GM12891 (cell line): Measurements from ENCODE around the gene ARHGEF4.

Source experiments
- DNase-seq: peaks from one replicate; pipeline ENCODE4 v3.0.0; 2011; ENCODE audit warnings: low spot score; ENCODE audit not compliant: insufficient read length
- FAIRE-seq: peaks from 2 replicates; lab custom pipeline; 2011; peaks lifted over from hg19 to GRCh38; lab: Jason Lieb, UNC
- PAX5 ChIP-seq: IDR thresholded peaks from 2 replicates; pipeline ENCODE4 v1.6.1; 2011; ENCODE audit warnings: low read length, moderate library complexity, mild to moderate bottlenecking; ENCODE audit not compliant: insufficient read depth, severe bottlenecking
- POLR2A ChIP-seq: IDR thresholded peaks from 2 replicates; pipeline ENCODE4 v1.6.1; 2011; ENCODE audit warnings: low read depth, low read length, control low read depth
- POLR2AphosphoS5 ChIP-seq: IDR thresholded peaks from 2 replicates; pipeline ENCODE4 v1.6.1; 2011; ENCODE audit warnings: low read depth, low read length, control low read depth
- POU2F2 ChIP-seq: IDR thresholded peaks from 2 replicates; pipeline ENCODE4 v1.6.1; 2011; ENCODE audit warnings: low read depth, mild to moderate bottlenecking, control low read depth, low read length, moderate library complexity
- SPI1 ChIP-seq: IDR thresholded peaks from 2 replicates; pipeline ENCODE4 v1.6.1; 2011; ENCODE audit warnings: low read depth, low read length, control low read depth
- TAF1 ChIP-seq: IDR thresholded peaks from 2 replicates; pipeline ENCODE4 v1.6.1; 2011; ENCODE audit warnings: low read depth, low read length, control low read depth

The ARHGEF4 gene

GRCh38 chr2:130920415-130921163, 83.9 kb downstream of the ARHGEF4 start:
- no peak for TF ChIP-seq TAF1
- TF ChIP-seq POLR2A = no peak
- no peak for TF ChIP-seq POU2F2
- TF ChIP-seq SPI1 = no peak
- DNase-seq (no peak), FAIRE-seq (no peak)

GRCh38 chr2:130921164-130921476, 84.4 kb downstream of the ARHGEF4 start:
- no peak for TF ChIP-seq TAF1
- TF ChIP-seq POLR2A = no peak
- no peak for TF ChIP-seq SPI1
- no peak for TF ChIP-seq POLR2AphosphoS5
- no peak for TF ChIP-seq PAX5
- TF ChIP-seq POU2F2 = no peak
- FAIRE-seq = no peak
- DNase-seq = no peak

- no peak for TF ChIP-seq POLR2AphosphoS5
- no peak for TF ChIP-seq SPI1
- TF ChIP-seq TAF1 = no peak
- no peak for TF ChIP-seq POU2F2
- no peak for TF ChIP-seq PAX5
- no peak for TF ChIP-seq POLR2A
- FAIRE-seq (no peak), DNase-seq (no peak)
These were observed 85.7 kb downstream of the ARHGEF4 start for GRCh38 chr2:130922417-130922816.

GRCh38 chr2:130928385-130928784, 91.7 kb downstream of the ARHGEF4 start:
- no peak for DNase-seq
- TF ChIP-seq SPI1 = no peak
- TF ChIP-seq TAF1 = no peak
- no peak for TF ChIP-seq POU2F2
- TF ChIP-seq POLR2AphosphoS5 = no peak
- no peak for FAIRE-seq

GRCh38 chr2:130930740-130931659, 94.3 kb downstream of the ARHGEF4 start:
- TF ChIP-seq PAX5 (no peak), SPI1 (no peak), TAF1 (no peak), POLR2A (no peak), POLR2AphosphoS5 (no peak)
- DNase-seq = no peak
- no peak for FAIRE-seq

GRCh38 chr2:130933501-130933900, 96.8 kb downstream of the ARHGEF4 start:
- no peak for DNase-seq
- no peak for FAIRE-seq
- TF ChIP-seq PAX5 (no peak), POLR2AphosphoS5 (no peak), SPI1 (no peak), TAF1 (no peak), POLR2A (no peak), POU2F2 (no peak)

GRCh38 chr2:130936451-130936850, 99.7 kb downstream of the ARHGEF4 start:
- no peak for DNase-seq
- TF ChIP-seq PAX5 (no peak), TAF1 (no peak), POLR2A (no peak), POLR2AphosphoS5 (no peak), SPI1 (no peak), POU2F2 (no peak)
- no peak for FAIRE-seq

- FAIRE-seq = no peak
- TF ChIP-seq POU2F2 = no peak
- TF ChIP-seq PAX5 = no peak
- TF ChIP-seq POLR2A = no peak
- TF ChIP-seq POLR2AphosphoS5 = no peak
- TF ChIP-seq TAF1 = no peak
- no peak for TF ChIP-seq SPI1
These were observed 111.3 kb downstream of the ARHGEF4 start for GRCh38 chr2:130947967-130948366.

GRCh38 chr2:130949954-130950353, 113.2 kb downstream of the ARHGEF4 start:
- TF ChIP-seq TAF1 (no peak), PAX5 (no peak), POLR2AphosphoS5 (no peak), POU2F2 (no peak), POLR2A (no peak), SPI1 (no peak)
- DNase-seq (no peak), FAIRE-seq (no peak)

More at GRCh38 chr2:130947967-130948366, 111.3 kb downstream of the ARHGEF4 start:
- no peak for DNase-seq

GRCh38 chr2:130951018-130951417, 114.3 kb downstream of the ARHGEF4 start:
- no peak for FAIRE-seq

GRCh38 chr2:130954873-130955272, 118.2 kb downstream of the ARHGEF4 start:
- DNase-seq (no peak), FAIRE-seq (no peak)
- TF ChIP-seq SPI1 (no peak), TAF1 (no peak), POLR2AphosphoS5 (no peak), POLR2A (no peak), POU2F2 (no peak), PAX5 (no peak)

More at GRCh38 chr2:130951018-130951417, 114.3 kb downstream of the ARHGEF4 start:
- no peak for DNase-seq
- TF ChIP-seq TAF1 = no peak
